ENCODE measurements around the gene PEG3.

PEG3 gene

GRCh38 chr19:56806639-56807038, 33.9 kb downstream of the PEG3 start:
- DNase-seq: no peak

Measured in NCI-H2171 treated with DMSO at 0.1 percent for 48 hours (cell line).